MCF 10A (cell line): Measurements from ENCODE around the gene CTBP1. TPM values are rescaled to one million over a fixed set of nuclear protein-coding genes. Genes with fewer than 3 reads are reported as not detected.

Experiments
- BruUV-seq: library from RNA; stranded (reverse); fragments of 400-500 nt; replicated peaks from 2 replicates; lab custom pipeline; 2021; lab: Mats Ljungman, UMichigan
- CTCF ChIA-PET: fragments of 300-600 bp; sonication (Branson Sonifier 250); formaldehyde crosslinking; extraction: SDS; loops from one replicate; lab custom pipeline; 2021; ENCODE audit warnings: antibody characterized with exemption, inconsistent platforms; lab: Yijun Ruan, JAX
- POLR2A ChIA-PET: fragments of 300-600, 350-650 bp; sonication (Branson Sonifier 250); formaldehyde crosslinking; extraction: SDS; loops from one replicate; lab custom pipeline; 2020; ENCODE audit warnings: antibody characterized with exemption, inconsistent platforms; lab: Yijun Ruan, JAX
- DNase-seq: peaks from one replicate; pipeline ENCODE4 v3.0.0-alpha.2; 2018; ENCODE audit not compliant: unreplicated experiment
- H3K27ac Mint-ChIP-seq: one replicate; pipeline ENCODE4 v1.8.0; 2022; ENCODE audit warnings: mild to moderate bottlenecking, low read depth, mixed read lengths; ENCODE audit not compliant: unreplicated experiment
- H3K27me3 Mint-ChIP-seq: one replicate; pipeline ENCODE4 v1.8.0; 2022; ENCODE audit warnings: mixed read lengths; ENCODE audit not compliant: insufficient read depth, unreplicated experiment
- H3K36me3 Mint-ChIP-seq: one replicate; pipeline ENCODE4 v1.8.0; 2022; ENCODE audit warnings: mild to moderate bottlenecking, moderate library complexity, mixed read lengths; ENCODE audit not compliant: insufficient read depth, unreplicated experiment
- H3K4me1 Mint-ChIP-seq: one replicate; pipeline ENCODE4 v1.8.0; 2022; ENCODE audit warnings: mixed read lengths; ENCODE audit not compliant: insufficient read depth, unreplicated experiment
- H3K4me3 Mint-ChIP-seq: one replicate; pipeline ENCODE4 v1.8.0; 2022; ENCODE audit warnings: mild to moderate bottlenecking, moderate library complexity, mixed read lengths; ENCODE audit not compliant: unreplicated experiment
- H3K9me3 Mint-ChIP-seq: one replicate; pipeline ENCODE4 v1.8.0; 2022; ENCODE audit warnings: mixed read lengths; ENCODE audit not compliant: unreplicated experiment
- CTCF ChIP-seq: fragments of 200-600 bp; IDR thresholded peaks from one replicate; pipeline ENCODE4 v1.8.0; 2022; ENCODE audit warnings: antibody characterized with exemption, mild to moderate bottlenecking; ENCODE audit not compliant: unreplicated experiment
- intact Hi-C: fragments of 100-400 bp; cut with micrococcal nuclease; formaldehyde crosslinking; loops from 2 replicates; pipeline ENCODE4 v1.14.1; 2022
- total RNA-seq: library from RNA; stranded (reverse); gene quantifications from 2 replicates; pipeline ENCODE4 v1.2.3, GENCODE V29; 2022

Gene CTBP1
- total RNA-seq, 1 experiment from 2014 or later, result 152 TPM

- H3K4me3 Mint-ChIP-seq, result peak overlapping the region; percentile 41
- CTCF ChIA-PET, result interaction anchor here (0.7 to 1.7 kb wide), 2 partner anchors 10 to 533 kb away, joined by 3 to 12 read pairs; no protein-coding TSS in a partner anchor
- no peak for TF ChIP-seq CTCF
- POLR2A ChIA-PET, result interaction anchor here (0.6 to 2.3 kb wide), 15 partner anchors 9 to 170 kb away, joined by 3 to 34 read pairs (median 4); partner anchors contain the start of genes MAEA and UVSSA
- peak overlapping the region; percentile 95 for H3K27ac Mint-ChIP-seq
- H3K9me3 Mint-ChIP-seq, result peaks cover 11% of the 10 kb centered on the region
- intact Hi-C loops, result no loop called here
- no TSS peak for BruUV-seq
- peaks cover 20% of the 10 kb centered on the region for H3K4me1 Mint-ChIP-seq
- H3K36me3 Mint-ChIP-seq, result no peaks in the 10 kb centered on the region
- no peaks in the 10 kb centered on the region for H3K27me3 Mint-ChIP-seq
- no peak for DNase-seq
Observed at GRCh38 chr4:1176398-1177273, 72.3 kb downstream of the CTBP1 start.

GRCh38 chr4:1175635-1176229 is 73.2 kb downstream of the CTBP1 start:
- peaks cover 6% of the 10 kb centered on the region for H3K9me3 Mint-ChIP-seq
- no peak for TF ChIP-seq CTCF
- intact Hi-C loops, result no loop called here
- ChIA-PET POLR2A (interaction anchor here (1.1 to 1.6 kb wide), 2 partner anchors 15 to 114 kb away, joined by 3 to 4 read pairs; partner anchors contain the start of gene MAEA), CTCF (interaction anchor here (0.7 kb wide), 2 partner anchors 9 to 144 kb away, joined by 3 read pairs; no protein-coding TSS in a partner anchor)
- peaks cover 20% of the 10 kb centered on the region for H3K4me1 Mint-ChIP-seq
- H3K27ac Mint-ChIP-seq, result no peak overlapping the region
- BruUV-seq, result no TSS peak
- no peak for DNase-seq
- H3K27me3 Mint-ChIP-seq, result no peaks in the 10 kb centered on the region
- H3K4me3 Mint-ChIP-seq, result no peak overlapping the region
- H3K36me3 Mint-ChIP-seq, result no peaks in the 10 kb centered on the region

GRCh38 chr4:1174941-1175634 is 73.8 kb downstream of the CTBP1 start:
- DNase-seq, result no peak
- no peaks in the 10 kb centered on the region for H3K36me3 Mint-ChIP-seq
- no peaks in the 10 kb centered on the region for H3K27me3 Mint-ChIP-seq
- CTCF ChIA-PET, result interaction anchor here (0.7 kb wide), 2 partner anchors 8 to 143 kb away, joined by 3 read pairs; no protein-coding TSS in a partner anchor
- POLR2A ChIA-PET, result interaction anchor here (1.1 to 1.6 kb wide), 2 partner anchors 16 to 115 kb away, joined by 3 to 4 read pairs; partner anchors contain the start of gene MAEA
- no peak overlapping the region for H3K4me3 Mint-ChIP-seq
- BruUV-seq, result no TSS peak
- peaks cover 20% of the 10 kb centered on the region for H3K4me1 Mint-ChIP-seq
- intact Hi-C loops, result no loop called here
- H3K27ac Mint-ChIP-seq, result no peak overlapping the region
- TF ChIP-seq CTCF, result no peak
- H3K9me3 Mint-ChIP-seq, result no peaks in the 10 kb centered on the region
